ENCODE measurements around the gene TMC1.
"Not testable (repeated sequence)": the region's sequence is repeated elsewhere in the genome, so short reads cannot be mapped to it uniquely, and the experiment has no call there.

The TMC1 gene

GRCh38 chr9:72480921-72481320 is 40.5 kb upstream of the TMC1 start:
- Histone ChIP-seq H3K9me2 (replicated peaks; ENCODE audit: low read depth, low read length) (no peaks in the 10 kb centered on the region), H4K20me1 (ENCODE audit: insufficient read depth, low read length, poor library complexity, severe bottlenecking) (no peaks in the 10 kb centered on the region), H3K4me2 (ENCODE audit: low read depth, low read length, poor library complexity, severe bottlenecking) (no peak overlapping the region), H2AFZ (ENCODE audit: low read length) (no peak overlapping the region), H3K9me3 (ENCODE audit: insufficient read depth, low read depth, low read length) (no peaks in the 10 kb centered on the region), H3K4me3 (ENCODE audit: low read length, poor library complexity, severe bottlenecking) (no peak overlapping the region), H3K4me1 (ENCODE audit: insufficient read depth, low read length, poor library complexity, severe bottlenecking) (no peaks in the 10 kb centered on the region), H3K36me3 (ENCODE audit: insufficient read depth, low read length) (no peaks in the 10 kb centered on the region), H3F3A (ENCODE audit: low read depth) (no peaks in the 10 kb centered on the region), H3K79me2 (ENCODE audit: insufficient read depth, low read length) (no peaks in the 10 kb centered on the region), H3K27me3 (ENCODE audit: insufficient read depth, low read length, poor library complexity, severe bottlenecking) (no peaks in the 10 kb centered on the region), H3K9ac (ENCODE audit: low read depth, low read length, poor library complexity, severe bottlenecking) (no peak overlapping the region)
- no peak for TF ChIP-seq CTCF (conservative IDR thresholded peaks at IDR 0.05; ENCODE audit: low read length)
- no peak for TF ChIP-seq EZH2phosphoT487 (IDR thresholded peaks at IDR 0.05; ENCODE audit: borderline replicate concordance)

GRCh38 chr9:72485821-72486593 is 35.4 kb upstream of the TMC1 start:
- no peaks in the 10 kb centered on the region for H4K20me1 ChIP-seq (ENCODE audit: insufficient read depth, low read length, poor library complexity, severe bottlenecking)
- H3K4me2 ChIP-seq (ENCODE audit: low read depth, low read length, poor library complexity, severe bottlenecking), result no peak overlapping the region
- no peaks in the 10 kb centered on the region for H3K36me3 ChIP-seq (ENCODE audit: insufficient read depth, low read length)
- H3K4me1 ChIP-seq (ENCODE audit: insufficient read depth, low read length, poor library complexity, severe bottlenecking), result no peaks in the 10 kb centered on the region
- no peaks in the 10 kb centered on the region for H3K9me2 ChIP-seq (replicated peaks; ENCODE audit: low read depth, low read length)
- H3K9me3 ChIP-seq (ENCODE audit: insufficient read depth, low read depth, low read length), result no peaks in the 10 kb centered on the region
- H2AFZ ChIP-seq (ENCODE audit: low read length), result no peak overlapping the region
- no peak overlapping the region for H3K4me3 ChIP-seq (ENCODE audit: low read length, poor library complexity, severe bottlenecking)
- no peaks in the 10 kb centered on the region for H3K79me2 ChIP-seq (ENCODE audit: insufficient read depth, low read length)
- H3F3A ChIP-seq (ENCODE audit: low read depth), result no peaks in the 10 kb centered on the region
- H3K9ac ChIP-seq (ENCODE audit: low read depth, low read length, poor library complexity, severe bottlenecking), result no peak overlapping the region
- no peaks in the 10 kb centered on the region for H3K27me3 ChIP-seq (ENCODE audit: insufficient read depth, low read length, poor library complexity, severe bottlenecking)
- no peak for TF ChIP-seq CTCF (conservative IDR thresholded peaks at IDR 0.05; ENCODE audit: low read length)

GRCh38 chr9:72486594-72486955 is 34.8 kb upstream of the TMC1 start:
- H3K9me2 ChIP-seq (replicated peaks; ENCODE audit: low read depth, low read length), result no peaks in the 10 kb centered on the region
- no peaks in the 10 kb centered on the region for H3K36me3 ChIP-seq (ENCODE audit: insufficient read depth, low read length)
- no peaks in the 10 kb centered on the region for H3F3A ChIP-seq (ENCODE audit: low read depth)
- no peaks in the 10 kb centered on the region for H3K79me2 ChIP-seq (ENCODE audit: insufficient read depth, low read length)
- no peaks in the 10 kb centered on the region for H4K20me1 ChIP-seq (ENCODE audit: insufficient read depth, low read length, poor library complexity, severe bottlenecking)
- no peak overlapping the region for H3K9ac ChIP-seq (ENCODE audit: low read depth, low read length, poor library complexity, severe bottlenecking)
- H3K4me3 ChIP-seq (ENCODE audit: low read length, poor library complexity, severe bottlenecking), result no peak overlapping the region
- no peaks in the 10 kb centered on the region for H3K9me3 ChIP-seq (ENCODE audit: insufficient read depth, low read depth, low read length)
- no peak overlapping the region for H2AFZ ChIP-seq (ENCODE audit: low read length)
- TF ChIP-seq EZH2phosphoT487 (IDR thresholded peaks at IDR 0.05; ENCODE audit: borderline replicate concordance) (no peak), CTCF (conservative IDR thresholded peaks at IDR 0.05; ENCODE audit: low read length) (no peak)
- H3K4me1 ChIP-seq (ENCODE audit: insufficient read depth, low read length, poor library complexity, severe bottlenecking), result no peaks in the 10 kb centered on the region
- H3K4me2 ChIP-seq (ENCODE audit: low read depth, low read length, poor library complexity, severe bottlenecking), result no peak overlapping the region
- H3K27me3 ChIP-seq (ENCODE audit: insufficient read depth, low read length, poor library complexity, severe bottlenecking), result no peaks in the 10 kb centered on the region

- H3K9me2 ChIP-seq (replicated peaks; ENCODE audit: low read depth, low read length); H3K9me3 ChIP-seq (ENCODE audit: insufficient read depth, low read depth, low read length); H3K4me1 ChIP-seq (ENCODE audit: insufficient read depth, low read length, poor library complexity, severe bottlenecking); H3K79me2 ChIP-seq (ENCODE audit: insufficient read depth, low read length); H3K4me2 ChIP-seq (ENCODE audit: low read depth, low read length, poor library complexity, severe bottlenecking); H3K27me3 ChIP-seq (ENCODE audit: insufficient read depth, low read length, poor library complexity, severe bottlenecking); H3K4me3 ChIP-seq (ENCODE audit: low read length, poor library complexity, severe bottlenecking); H3K36me3 ChIP-seq (ENCODE audit: insufficient read depth, low read length); H3F3A ChIP-seq (ENCODE audit: low read depth); H4K20me1 ChIP-seq (ENCODE audit: insufficient read depth, low read length, poor library complexity, severe bottlenecking); H2AFZ ChIP-seq (ENCODE audit: low read length); H3K9ac ChIP-seq (ENCODE audit: low read depth, low read length, poor library complexity, severe bottlenecking): not testable (repeated sequence)
Observed at GRCh38 chr9:72487665-72488064, 33.7 kb upstream of the TMC1 start.
